Endothelial cell of umbilical vein (primary cell): Measurements from ENCODE around the gene NBEAL2.

ENCODE experiments used
- EZH2 ChIP-seq: IDR thresholded peaks from 2 replicates; pipeline ENCODE4 v1.6.1; 2012; ENCODE audit warnings: borderline replicate concordance, low read depth, mild to moderate bottlenecking, moderate library complexity, low read length, inconsistent platforms; ENCODE audit not compliant: severe bottlenecking
- FOS ChIP-seq: IDR thresholded peaks from 2 replicates; pipeline ENCODE4 v1.6.1; 2011; ENCODE audit warnings: mild to moderate bottlenecking, low read length, moderate library complexity, borderline replicate concordance; ENCODE audit not compliant: insufficient read depth
- JUN ChIP-seq: IDR thresholded peaks from 2 replicates; pipeline ENCODE4 v1.6.1; 2011; ENCODE audit warnings: borderline replicate concordance, low read depth; ENCODE audit not compliant: insufficient read length, insufficient read depth
- MYC ChIP-seq: IDR thresholded peaks from one replicate; pipeline ENCODE4 v1.6.1; 2011; ENCODE audit warnings: mild to moderate bottlenecking, low read depth, low read length
- POLR2A ChIP-seq: IDR thresholded peaks from 2 replicates; pipeline ENCODE4 v1.6.1; 2012; ENCODE audit warnings: low read depth, mild to moderate bottlenecking, control low read depth, low read length
- POLR2AphosphoS5 ChIP-seq: IDR thresholded peaks from 2 replicates; pipeline ENCODE4 v1.6.1; 2012; ENCODE audit warnings: low read depth, mild to moderate bottlenecking, control low read depth, low read length, moderate library complexity; ENCODE audit not compliant: insufficient read depth
- TF ChIP-seq, protein P1 (sequence below), 2 donors: IDR thresholded peaks; 1 replicate in 1 of 2; 2 replicates in 1 of 2; pipeline ENCODE4 v1.5.1; 2011; ENCODE audit warnings: low read length in 2 of 2, mild to moderate bottlenecking in 2 of 2, moderate library complexity in 2 of 2, control low read depth in 1 of 2, inconsistent platforms in 1 of 2, low read depth in 1 of 2; ENCODE audit not compliant: insufficient read depth in 1 of 2; ENCODE audit errors: extremely low read depth in 1 of 2
- TF ChIP-seq, protein P2 (sequence below): IDR thresholded peaks from 2 replicates; pipeline ENCODE4 v1.6.1; 2011; ENCODE audit not compliant: insufficient read depth, insufficient read length

DNA sequence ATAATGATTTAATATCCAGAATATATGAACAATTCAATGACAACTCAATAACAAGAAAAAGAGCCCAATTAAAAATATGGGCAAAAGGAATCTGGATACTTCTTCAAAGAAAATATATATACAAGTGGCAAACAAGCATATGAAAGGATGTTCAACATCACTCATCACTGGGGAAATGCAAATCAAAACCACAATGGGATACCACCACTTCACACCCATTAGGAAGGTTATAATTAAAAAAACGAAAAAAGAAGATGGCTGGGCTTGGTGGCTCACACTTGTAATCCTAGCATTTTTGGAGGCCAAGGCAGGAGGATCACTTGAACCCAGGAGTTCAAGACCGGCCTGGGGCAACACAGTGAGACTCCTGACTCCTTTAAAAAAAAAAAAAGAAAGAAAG, 7.1 kb upstream of the NBEAL2 start:
- TF ChIP-seq, protein P1, sequence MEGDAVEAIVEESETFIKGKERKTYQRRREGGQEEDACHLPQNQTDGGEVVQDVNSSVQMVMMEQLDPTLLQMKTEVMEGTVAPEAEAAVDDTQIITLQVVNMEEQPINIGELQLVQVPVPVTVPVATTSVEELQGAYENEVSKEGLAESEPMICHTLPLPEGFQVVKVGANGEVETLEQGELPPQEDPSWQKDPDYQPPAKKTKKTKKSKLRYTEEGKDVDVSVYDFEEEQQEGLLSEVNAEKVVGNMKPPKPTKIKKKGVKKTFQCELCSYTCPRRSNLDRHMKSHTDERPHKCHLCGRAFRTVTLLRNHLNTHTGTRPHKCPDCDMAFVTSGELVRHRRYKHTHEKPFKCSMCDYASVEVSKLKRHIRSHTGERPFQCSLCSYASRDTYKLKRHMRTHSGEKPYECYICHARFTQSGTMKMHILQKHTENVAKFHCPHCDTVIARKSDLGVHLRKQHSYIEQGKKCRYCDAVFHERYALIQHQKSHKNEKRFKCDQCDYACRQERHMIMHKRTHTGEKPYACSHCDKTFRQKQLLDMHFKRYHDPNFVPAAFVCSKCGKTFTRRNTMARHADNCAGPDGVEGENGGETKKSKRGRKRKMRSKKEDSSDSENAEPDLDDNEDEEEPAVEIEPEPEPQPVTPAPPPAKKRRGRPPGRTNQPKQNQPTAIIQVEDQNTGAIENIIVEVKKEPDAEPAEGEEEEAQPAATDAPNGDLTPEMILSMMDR (IDR thresholded peaks at IDR 0.05; ENCODE audit: extremely low read depth in 1 of 2, insufficient read depth in 1 of 2, low read depth in 1 of 2, low read length in 2 of 2) = no peak
- TF ChIP-seq EZH2 = no peak
- TF ChIP-seq POLR2AphosphoS5 = no peak
- TF ChIP-seq, protein P2, sequence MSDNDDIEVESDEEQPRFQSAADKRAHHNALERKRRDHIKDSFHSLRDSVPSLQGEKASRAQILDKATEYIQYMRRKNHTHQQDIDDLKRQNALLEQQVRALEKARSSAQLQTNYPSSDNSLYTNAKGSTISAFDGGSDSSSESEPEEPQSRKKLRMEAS = no peak
- TF ChIP-seq POLR2A = no peak
- TF ChIP-seq JUN = no peak
- TF ChIP-seq MYC = no peak
- TF ChIP-seq FOS = no peak
